GM10248 (cell line): ENCODE measurements around the gene LGR4.

Source experiments
- CTCF ChIA-PET: fragments of 300-600 bp; sonication (Branson Sonifier 250); formaldehyde crosslinking; extraction: SDS; loops from one replicate; lab custom pipeline; 2021; ENCODE audit warnings: antibody characterized with exemption; lab: Yijun Ruan, JAX
- POLR2A ChIA-PET: fragments of 350-650 bp; sonication (Branson Sonifier 250); formaldehyde crosslinking; extraction: SDS; loops from one replicate; lab custom pipeline; 2020; ENCODE audit warnings: antibody characterized with exemption; lab: Yijun Ruan, JAX
- DNase-seq: peaks from one replicate; pipeline ENCODE4 v3.0.0; 2012; ENCODE audit errors: extremely low spot score
- TF ChIP-seq, protein P1 (sequence below): IDR thresholded peaks from 2 replicates; pipeline ENCODE4 v1.5.1; 2012; ENCODE audit warnings: mild to moderate bottlenecking, low read depth; ENCODE audit errors: extremely low read depth, missing control alignments, control extremely low read depth

Gene LGR4

DNA sequence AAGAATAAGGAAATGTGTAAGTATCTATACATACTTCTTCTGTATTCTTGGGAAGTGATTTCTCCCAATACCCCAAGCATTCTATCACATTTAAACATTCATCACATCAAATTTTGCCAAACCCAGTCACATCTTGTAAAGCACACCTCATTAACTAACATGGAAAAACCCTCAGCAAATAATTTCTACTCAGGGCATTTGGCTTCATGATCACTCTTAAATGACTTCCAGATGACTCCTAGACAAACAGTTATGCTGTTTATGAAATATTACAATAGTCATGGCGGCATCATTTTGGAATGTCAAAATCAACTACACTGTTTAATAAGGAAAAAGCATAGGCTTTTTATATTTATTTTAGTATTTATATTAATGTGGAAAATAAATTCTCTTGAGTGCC, 62.3 kb downstream of the LGR4 start:
- CTCF ChIA-PET, result no interaction called here
- TF ChIP-seq, protein P1, sequence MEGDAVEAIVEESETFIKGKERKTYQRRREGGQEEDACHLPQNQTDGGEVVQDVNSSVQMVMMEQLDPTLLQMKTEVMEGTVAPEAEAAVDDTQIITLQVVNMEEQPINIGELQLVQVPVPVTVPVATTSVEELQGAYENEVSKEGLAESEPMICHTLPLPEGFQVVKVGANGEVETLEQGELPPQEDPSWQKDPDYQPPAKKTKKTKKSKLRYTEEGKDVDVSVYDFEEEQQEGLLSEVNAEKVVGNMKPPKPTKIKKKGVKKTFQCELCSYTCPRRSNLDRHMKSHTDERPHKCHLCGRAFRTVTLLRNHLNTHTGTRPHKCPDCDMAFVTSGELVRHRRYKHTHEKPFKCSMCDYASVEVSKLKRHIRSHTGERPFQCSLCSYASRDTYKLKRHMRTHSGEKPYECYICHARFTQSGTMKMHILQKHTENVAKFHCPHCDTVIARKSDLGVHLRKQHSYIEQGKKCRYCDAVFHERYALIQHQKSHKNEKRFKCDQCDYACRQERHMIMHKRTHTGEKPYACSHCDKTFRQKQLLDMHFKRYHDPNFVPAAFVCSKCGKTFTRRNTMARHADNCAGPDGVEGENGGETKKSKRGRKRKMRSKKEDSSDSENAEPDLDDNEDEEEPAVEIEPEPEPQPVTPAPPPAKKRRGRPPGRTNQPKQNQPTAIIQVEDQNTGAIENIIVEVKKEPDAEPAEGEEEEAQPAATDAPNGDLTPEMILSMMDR, result no peak
- POLR2A ChIA-PET, result no interaction called here
- no peak for DNase-seq

DNA sequence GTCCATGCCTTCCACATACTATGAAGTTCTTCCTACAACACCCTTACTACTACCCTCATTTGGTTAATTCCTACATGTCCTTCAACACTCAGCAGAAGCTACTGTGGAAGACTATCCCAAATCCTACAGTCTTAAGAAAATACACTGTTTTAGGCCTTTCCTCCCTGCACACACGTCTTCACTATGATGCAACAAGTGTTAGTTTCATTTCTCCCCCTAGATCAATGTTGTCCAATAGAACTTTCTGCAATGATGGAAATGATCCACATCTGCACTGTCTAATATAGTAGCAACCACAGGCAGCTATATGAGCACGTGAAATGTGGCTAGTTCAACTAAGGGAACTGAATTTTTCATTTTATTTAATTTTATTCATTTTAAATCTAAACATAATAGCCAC, 62.8 kb downstream of the LGR4 start:
- ChIA-PET POLR2A (no interaction called here), CTCF (interaction anchor here (1.9 kb wide), 1 partner anchor 17 kb away, joined by 4 read pairs; no protein-coding TSS in a partner anchor)
- TF ChIP-seq, protein P1, result no peak
- no peak for DNase-seq

DNA sequence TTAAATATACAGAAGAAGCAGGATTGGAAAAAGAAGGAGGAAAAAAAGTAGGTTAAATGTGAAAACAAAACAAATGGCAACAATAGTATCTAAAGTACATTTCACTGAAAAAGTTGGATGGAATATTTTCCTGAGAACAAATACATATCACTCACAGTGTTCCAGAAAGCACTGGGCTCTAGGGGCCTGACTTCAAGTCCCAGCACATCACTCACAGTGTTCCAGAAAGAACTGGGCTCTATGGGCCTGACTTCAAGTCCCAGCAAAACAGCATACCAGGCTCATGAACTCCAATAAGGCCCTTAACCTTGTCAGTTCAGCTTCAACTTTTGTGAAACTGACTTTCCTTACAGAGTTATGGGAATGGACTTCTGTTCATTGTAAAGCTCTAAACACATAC, 63.5 kb downstream of the LGR4 start:
- DNase-seq, result no peak
- ChIA-PET CTCF (interaction anchor here (1.9 kb wide), 1 partner anchor 17 kb away, joined by 4 read pairs; no protein-coding TSS in a partner anchor), POLR2A (no interaction called here)
- TF ChIP-seq, protein P1, result no peak

DNA sequence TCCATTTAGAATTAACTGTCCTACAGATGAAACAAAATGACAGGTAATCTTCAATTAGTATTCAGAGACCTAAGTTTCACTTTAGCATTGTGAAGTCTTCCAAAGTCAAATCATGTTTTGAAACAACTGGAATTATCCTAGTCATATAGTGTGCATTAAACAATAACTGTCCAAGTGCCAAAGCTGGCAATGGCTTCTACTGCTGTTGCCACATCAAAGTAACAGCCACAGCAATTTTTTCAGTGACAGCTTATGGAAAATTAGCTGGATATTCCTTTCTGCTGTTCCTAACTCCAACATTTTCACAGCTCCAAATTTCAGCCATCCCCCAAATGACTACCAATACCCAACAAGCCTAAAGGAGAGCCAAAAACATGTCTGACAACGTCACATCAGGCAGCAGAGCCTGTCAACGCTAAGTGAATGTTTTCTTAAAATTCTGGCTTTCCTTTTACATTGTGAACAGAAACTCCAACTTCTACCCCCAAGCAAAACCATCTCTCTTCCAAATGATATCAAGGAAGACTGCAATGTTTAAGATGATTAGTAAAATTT, 64.3 kb downstream of the LGR4 start:
- POLR2A ChIA-PET, result no interaction called here
- no peak for DNase-seq
- TF ChIP-seq, protein P1, result no peak
- CTCF ChIA-PET, result interaction anchor here (1.9 kb wide), 1 partner anchor 18 kb away, joined by 4 read pairs; no protein-coding TSS in a partner anchor

DNA sequence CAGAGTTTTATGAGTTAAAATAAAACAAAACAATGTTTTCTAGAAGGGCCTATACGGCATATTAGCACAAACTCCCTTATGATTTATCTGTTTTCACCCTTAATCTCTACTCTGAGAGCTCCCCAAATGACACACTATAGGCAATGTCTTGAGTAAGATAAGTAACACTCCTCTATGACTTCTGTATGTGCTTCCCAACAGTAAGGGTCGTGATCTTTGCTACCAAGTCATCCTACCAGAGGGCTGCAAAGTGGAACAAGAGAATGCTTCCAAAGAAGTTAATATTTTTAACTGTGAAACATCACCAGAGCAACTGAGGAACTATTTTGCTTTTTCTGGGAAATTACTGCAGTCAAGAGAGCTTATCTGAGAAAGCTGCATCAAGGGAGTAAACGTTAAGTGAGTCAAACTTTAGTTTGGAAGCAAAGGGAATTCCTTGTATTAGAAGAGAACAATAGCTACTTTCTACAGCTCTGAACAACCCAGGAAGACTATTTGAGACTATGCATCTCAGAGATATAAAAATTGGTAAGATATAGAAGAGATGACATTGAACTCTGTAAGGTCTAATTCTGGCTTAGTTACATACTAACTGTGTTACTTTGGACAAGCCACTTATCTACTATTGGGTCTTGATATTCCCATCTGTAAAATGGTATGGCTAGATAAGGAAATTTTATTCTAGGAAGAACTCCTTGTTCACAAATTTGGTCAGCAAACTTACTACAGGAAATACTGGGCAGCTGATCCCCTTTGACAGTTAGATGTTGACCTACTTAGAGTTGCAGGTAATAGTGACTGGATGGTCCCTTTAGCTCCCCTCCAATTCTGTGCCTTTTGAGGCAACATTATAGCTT, 65.9 kb downstream of the LGR4 start:
- POLR2A ChIA-PET, result no interaction called here
- TF ChIP-seq, protein P1, result no peak
- no peak for DNase-seq
- CTCF ChIA-PET, result interaction anchor here (0.6 to 1.4 kb wide), 3 partner anchors 9 to 34 kb away, joined by 3 to 4 read pairs (median 3); no protein-coding TSS in a partner anchor

DNA sequence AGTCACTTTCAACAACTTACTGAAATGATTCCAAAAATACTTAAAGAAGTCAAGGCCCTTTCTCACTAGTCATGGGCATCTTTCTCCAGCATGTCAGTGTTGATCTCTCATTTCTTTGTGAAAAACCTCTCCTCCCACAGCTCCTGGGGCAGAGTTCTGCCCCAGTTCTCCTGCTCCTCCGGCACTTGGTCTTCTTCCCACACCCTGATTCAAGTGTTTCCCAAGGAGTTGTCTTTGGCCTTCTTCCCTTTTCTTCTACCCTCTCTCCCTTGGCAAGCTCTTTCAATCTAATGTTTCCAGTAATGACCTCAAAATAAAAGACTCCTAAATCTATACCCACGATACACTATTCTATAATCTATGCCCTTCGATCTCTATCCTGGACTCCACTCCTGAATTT, 67.5 kb downstream of the LGR4 start:
- POLR2A ChIA-PET, result no interaction called here
- DNase-seq, result no peak
- TF ChIP-seq, protein P1, result no peak
- CTCF ChIA-PET, result interaction anchor here (1.1 to 2.1 kb wide), 2 partner anchors 10 to 14 kb away, joined by 3 to 8 read pairs; no protein-coding TSS in a partner anchor
